Endothelial cell of umbilical vein (primary cell): ENCODE measurements around the gene EFNB1. TPM values are rescaled to one million over a fixed set of nuclear protein-coding genes. Genes with fewer than 3 reads are reported as not detected.
A peak's percentile ranks its signal among the peaks of the same experiment; 100 is the strongest.

ENCODE experiments used
- BruUV-seq: library from RNA; stranded (reverse); fragments of 400-500 nt; replicated peaks from 2 replicates; lab custom pipeline; 2021; lab: Mats Ljungman, UMichigan
- CTCF ChIA-PET: fragments of 300-600, 350-600 bp; sonication (Branson Sonifier 250); formaldehyde crosslinking; loops from one replicate; lab custom pipeline; 2021; ENCODE audit warnings: antibody characterized with exemption, inconsistent platforms; lab: Charles Lee
- POLR2A ChIA-PET: fragments of 300-600, 350-600 bp; sonication (Branson Sonifier 250); formaldehyde crosslinking; loops from one replicate; lab custom pipeline; 2021; ENCODE audit warnings: antibody characterized with exemption, inconsistent platforms; lab: Charles Lee
- DNase-seq: peaks from one replicate; pipeline ENCODE4 v3.0.0-alpha.2; 2011; ENCODE audit warnings: low read depth, low spot score
- FAIRE-seq: peaks from 2 replicates; lab custom pipeline; 2011; peaks lifted over from hg19 to GRCh38; lab: Jason Lieb, UNC
- H2AFZ ChIP-seq: 2 replicates; pipeline ENCODE4 v1.6.0; 2012; ENCODE audit warnings: low read depth, low read length, control low read depth, inconsistent platforms
- H3K27ac ChIP-seq: 2 replicates; pipeline ENCODE4 v1.5.1; 2011; ENCODE audit warnings: low read depth, mild to moderate bottlenecking, control low read depth, low read length, moderate library complexity; ENCODE audit not compliant: insufficient read depth
- H3K27me3 ChIP-seq, 2 experiments: 2 replicates each; pipeline versions ENCODE4 v1.6.0 to v1.6.1; 2011; ENCODE audit warnings: low read length in 2 of 2, mixed read lengths in 1 of 2; ENCODE audit not compliant: control insufficient read depth in 2 of 2, insufficient read depth in 2 of 2
- H3K36me3 ChIP-seq, 2 experiments: 2 replicates in 1 of 2; 3 replicates in 1 of 2; pipeline ENCODE4 v1.5.1; 2011; ENCODE audit warnings: low read length in 2 of 2, mild to moderate bottlenecking in 1 of 2, moderate library complexity in 1 of 2; ENCODE audit not compliant: control insufficient read depth in 2 of 2, insufficient read depth in 2 of 2; ENCODE audit errors: extremely low read depth in 1 of 2
- H3K4me1 ChIP-seq: 3 replicates; pipeline ENCODE4 v1.5.1; 2011; ENCODE audit warnings: mild to moderate bottlenecking, low read length; ENCODE audit not compliant: control insufficient read depth, insufficient read depth; ENCODE audit errors: extremely low read depth
- H3K4me2 ChIP-seq: 2 replicates; pipeline ENCODE4 v1.6.1; 2011; ENCODE audit warnings: low read length, control low read depth, mixed read lengths; ENCODE audit not compliant: insufficient read depth
- H3K4me3 ChIP-seq, 3 experiments: fragments of 200-600 bp in 1 of 3; sonication (generic), shearing (Covaris generic) in 1 of 3; replicated peaks in 1 of 3; 2 replicates each; pipeline ENCODE4 v1.5.1; 2011 to 2016; ENCODE audit warnings: control low read depth in 3 of 3, low read length in 3 of 3, mild to moderate bottlenecking in 2 of 3, inconsistent platforms in 1 of 3, low read depth in 1 of 3, moderate library complexity in 1 of 3; ENCODE audit not compliant: insufficient read depth in 1 of 3
- H3K79me2 ChIP-seq: 2 replicates; pipeline ENCODE4 v1.6.0; 2012; ENCODE audit warnings: low read length, inconsistent platforms; ENCODE audit not compliant: control insufficient read depth, insufficient read depth
- H3K9ac ChIP-seq: replicated peaks from 2 replicates; pipeline ENCODE3; 2011; ENCODE audit warnings: low read length, control low read depth; ENCODE audit not compliant: insufficient read depth; ENCODE audit errors: extremely low read depth
- H3K9me1 ChIP-seq: replicated peaks from 3 replicates; pipeline ENCODE4 v1.6.0; 2011; ENCODE audit warnings: mild to moderate bottlenecking, low read length; ENCODE audit not compliant: control insufficient read depth, insufficient read depth; ENCODE audit errors: extremely low read depth
- H3K9me3 ChIP-seq: replicated peaks from 2 replicates; pipeline ENCODE4 v1.5.1; 2012; ENCODE audit warnings: low read length, inconsistent platforms; ENCODE audit not compliant: control insufficient read depth, insufficient read depth
- H4K20me1 ChIP-seq: replicated peaks from 2 replicates; pipeline ENCODE3; 2011; ENCODE audit warnings: mild to moderate bottlenecking, low read length; ENCODE audit not compliant: control insufficient read depth, insufficient read depth; ENCODE audit errors: extremely low read depth
- EZH2 ChIP-seq: IDR thresholded peaks from 2 replicates; pipeline ENCODE4 v1.6.1; 2012; ENCODE audit warnings: borderline replicate concordance, low read depth, mild to moderate bottlenecking, moderate library complexity, low read length, inconsistent platforms; ENCODE audit not compliant: severe bottlenecking
- FOS ChIP-seq: IDR thresholded peaks from 2 replicates; pipeline ENCODE4 v1.6.1; 2011; ENCODE audit warnings: mild to moderate bottlenecking, low read length, moderate library complexity, borderline replicate concordance; ENCODE audit not compliant: insufficient read depth
- GATA2 ChIP-seq: IDR thresholded peaks from 2 replicates; pipeline ENCODE4 v1.7.0; 2011; ENCODE audit warnings: low read depth, mild to moderate bottlenecking, moderate library complexity, mixed read lengths, low read length; ENCODE audit not compliant: insufficient read length, insufficient read depth
- MYC ChIP-seq: IDR thresholded peaks from one replicate; pipeline ENCODE4 v1.6.1; 2011; ENCODE audit warnings: mild to moderate bottlenecking, low read depth, low read length
- POLR2A ChIP-seq: IDR thresholded peaks from 2 replicates; pipeline ENCODE4 v1.6.1; 2012; ENCODE audit warnings: low read depth, mild to moderate bottlenecking, control low read depth, low read length
- POLR2AphosphoS5 ChIP-seq: IDR thresholded peaks from 2 replicates; pipeline ENCODE4 v1.6.1; 2012; ENCODE audit warnings: low read depth, mild to moderate bottlenecking, control low read depth, low read length, moderate library complexity; ENCODE audit not compliant: insufficient read depth
- dilution Hi-C: fragments of 300-500 bp; cut with MboI; formaldehyde crosslinking; loops from one replicate; pipeline ENCODE4 v1.15.0; 2019; ENCODE audit warnings: low sequenced_read_pairs; ENCODE audit not compliant: extremely low pct_ligation_motif_present
- intact Hi-C: fragments of 100-400 bp; cut with micrococcal nuclease; formaldehyde crosslinking; loops from one replicate; pipeline ENCODE4 v1.10.0; 2022
- polyA plus RNA-seq, 4 experiments: library from polyadenylated mRNA; depleted of rRNA in 3 of 4; stranded (reverse) in 3 of 4; unstranded in 1 of 4; fragments of >200 nt; gene quantifications; 2 replicates each; pipeline versions ENCODE4 v1.2.1 to v1.2.3, GENCODE V29; 2011 to 2012; ENCODE audit warnings: missing spikeins in 1 of 4
- total RNA-seq: library from RNA; stranded (reverse); gene quantifications from 2 replicates; pipeline ENCODE4 v1.2.3, GENCODE V29; 2021
- TF ChIP-seq, protein P1 (sequence below), 2 donors: IDR thresholded peaks; 1 replicate in 1 of 2; 2 replicates in 1 of 2; pipeline ENCODE4 v1.5.1; 2011; ENCODE audit warnings: low read length in 2 of 2, mild to moderate bottlenecking in 2 of 2, moderate library complexity in 2 of 2, control low read depth in 1 of 2, inconsistent platforms in 1 of 2, low read depth in 1 of 2; ENCODE audit not compliant: insufficient read depth in 1 of 2; ENCODE audit errors: extremely low read depth in 1 of 2
- TF ChIP-seq, protein P2 (sequence below): IDR thresholded peaks from 2 replicates; pipeline ENCODE4 v1.6.1; 2011; ENCODE audit not compliant: insufficient read depth, insufficient read length

EFNB1 gene
- total and polyA plus RNA-seq, 2 donors (not counting 3 experiments of a cell fraction or from before 2014, with no cell fraction given): 7.8 to 13.3 TPM

DNA sequence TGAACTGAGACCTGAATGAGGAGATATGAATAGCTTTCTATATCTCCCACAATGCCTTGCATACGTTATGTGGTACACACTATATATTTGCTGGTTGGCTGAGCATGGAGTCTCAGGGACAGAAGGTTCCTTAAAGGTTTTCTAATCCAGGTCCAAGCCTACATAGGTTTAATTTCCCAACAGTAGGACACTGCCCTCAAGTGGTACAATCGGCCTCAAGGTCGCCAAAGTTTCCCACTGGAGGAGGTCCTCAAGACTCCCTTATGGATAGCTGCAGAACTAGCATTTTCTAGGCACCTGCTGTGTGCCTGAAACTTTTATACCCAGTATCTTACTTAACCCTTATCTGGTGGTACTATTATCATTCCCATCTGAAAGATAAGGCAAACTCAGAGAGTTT is 21.0 kb upstream of the EFNB1 start:
- intact Hi-C loops: loop anchor here (1.0 to 5.0 kb wide), 3 partner anchors 75 to 611 kb away; no protein-coding TSS in a partner anchor
- no peak overlapping the region for H3K27ac ChIP-seq
- H2AFZ ChIP-seq: no peak overlapping the region
- no peaks in the 10 kb centered on the region for H3K9me3 ChIP-seq
- FAIRE-seq (peak; percentile 64), DNase-seq (peak; percentile 35)
- dilution Hi-C loops: no loop called here
- peaks cover 1 to 2% of the 10 kb centered on the region in 2 experiments for H3K27me3 ChIP-seq
- H3K36me3 ChIP-seq: no peaks in the 10 kb centered on the region
- no peaks in the 10 kb centered on the region for H3K4me1 ChIP-seq
- TF ChIP-seq GATA2 (no peak), MYC (no peak), POLR2A (no peak)
- TF ChIP-seq, protein P1, sequence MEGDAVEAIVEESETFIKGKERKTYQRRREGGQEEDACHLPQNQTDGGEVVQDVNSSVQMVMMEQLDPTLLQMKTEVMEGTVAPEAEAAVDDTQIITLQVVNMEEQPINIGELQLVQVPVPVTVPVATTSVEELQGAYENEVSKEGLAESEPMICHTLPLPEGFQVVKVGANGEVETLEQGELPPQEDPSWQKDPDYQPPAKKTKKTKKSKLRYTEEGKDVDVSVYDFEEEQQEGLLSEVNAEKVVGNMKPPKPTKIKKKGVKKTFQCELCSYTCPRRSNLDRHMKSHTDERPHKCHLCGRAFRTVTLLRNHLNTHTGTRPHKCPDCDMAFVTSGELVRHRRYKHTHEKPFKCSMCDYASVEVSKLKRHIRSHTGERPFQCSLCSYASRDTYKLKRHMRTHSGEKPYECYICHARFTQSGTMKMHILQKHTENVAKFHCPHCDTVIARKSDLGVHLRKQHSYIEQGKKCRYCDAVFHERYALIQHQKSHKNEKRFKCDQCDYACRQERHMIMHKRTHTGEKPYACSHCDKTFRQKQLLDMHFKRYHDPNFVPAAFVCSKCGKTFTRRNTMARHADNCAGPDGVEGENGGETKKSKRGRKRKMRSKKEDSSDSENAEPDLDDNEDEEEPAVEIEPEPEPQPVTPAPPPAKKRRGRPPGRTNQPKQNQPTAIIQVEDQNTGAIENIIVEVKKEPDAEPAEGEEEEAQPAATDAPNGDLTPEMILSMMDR (IDR thresholded peaks at IDR 0.05; ENCODE audit: extremely low read depth in 1 of 2, insufficient read depth in 1 of 2, low read depth in 1 of 2, low read length in 2 of 2): peak; percentile 10 to 27
- ChIA-PET POLR2A (no interaction called here), CTCF (interaction anchor here (0.6 to 4.2 kb wide), 10 partner anchors 19 to 789 kb away, joined by 3 to 24 read pairs (median 4); no protein-coding TSS in a partner anchor)
- H4K20me1 ChIP-seq: no peaks in the 10 kb centered on the region
- no peak overlapping the region for H3K4me3 ChIP-seq
- H3K9ac ChIP-seq: no peak overlapping the region
- no peaks in the 10 kb centered on the region for H3K79me2 ChIP-seq
- no peak overlapping the region for H3K4me2 ChIP-seq
- no peaks in the 10 kb centered on the region for H3K9me1 ChIP-seq
- no TSS peak for BruUV-seq

DNA sequence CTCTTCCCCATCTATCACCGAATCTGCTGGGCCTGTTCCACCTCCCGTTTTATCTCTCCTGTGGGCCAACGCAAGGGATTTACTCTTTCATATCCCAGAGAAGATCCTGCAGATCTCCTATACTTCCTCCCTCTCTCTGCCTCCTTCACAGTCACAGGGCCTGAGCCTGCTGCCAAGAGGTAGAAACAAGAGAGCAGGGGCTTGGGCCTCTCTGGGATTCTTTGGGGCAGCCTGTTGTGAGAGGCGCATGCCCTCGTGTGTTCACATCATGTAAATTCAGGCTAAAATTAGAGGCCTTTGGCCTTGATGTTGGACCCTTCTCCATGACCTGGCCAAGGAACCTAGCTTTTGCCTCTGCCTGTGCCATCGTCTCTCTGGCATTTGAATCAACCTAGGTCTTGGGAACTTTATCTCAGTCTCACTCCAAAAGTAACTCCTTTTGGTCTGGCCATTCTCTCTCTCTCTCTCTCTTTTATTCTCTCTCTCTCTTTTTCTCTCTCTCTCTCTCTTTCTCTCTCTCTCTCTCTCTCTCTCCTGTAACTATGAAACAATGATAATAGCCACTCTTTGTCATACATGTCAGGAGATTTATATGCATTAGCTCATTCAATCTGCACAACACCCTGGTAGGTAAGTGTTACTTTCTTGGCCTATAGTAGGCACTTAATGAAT is 20.0 kb upstream of the EFNB1 start:
- peaks cover 1 to 2% of the 10 kb centered on the region in 2 experiments for H3K27me3 ChIP-seq
- no peak overlapping the region for H2AFZ ChIP-seq
- no peaks in the 10 kb centered on the region for H3K79me2 ChIP-seq
- H4K20me1 ChIP-seq: no peaks in the 10 kb centered on the region
- no peak overlapping the region for H3K4me2 ChIP-seq
- dilution Hi-C loops: no loop called here
- ChIA-PET CTCF (interaction anchor here (1.0 to 4.2 kb wide), 4 partner anchors 75 to 612 kb away, joined by 3 to 24 read pairs (median 8); no protein-coding TSS in a partner anchor), POLR2A (interaction anchor here (1.3 kb wide), 1 partner anchor 20 kb away, joined by 3 read pairs; the partner anchor contains the start of gene EFNB1)
- no peak overlapping the region for H3K4me3 ChIP-seq
- H3K27ac ChIP-seq: no peak overlapping the region
- FAIRE-seq (no peak), DNase-seq (no peak)
- H3K36me3 ChIP-seq: no peaks in the 10 kb centered on the region
- H3K9me3 ChIP-seq: no peaks in the 10 kb centered on the region
- intact Hi-C loops: loop anchor here (5.0 kb wide), 1 partner anchor 612 kb away; no protein-coding TSS in a partner anchor
- H3K9me1 ChIP-seq: no peaks in the 10 kb centered on the region
- BruUV-seq: no TSS peak
- H3K4me1 ChIP-seq: no peaks in the 10 kb centered on the region
- no peak for TF ChIP-seq MYC
- TF ChIP-seq EZH2: no peak
- no peak for TF ChIP-seq FOS
- TF ChIP-seq, protein P1 (IDR thresholded peaks at IDR 0.05; ENCODE audit: extremely low read depth in 1 of 2, insufficient read depth in 1 of 2, low read depth in 1 of 2, low read length in 2 of 2): no peak
- TF ChIP-seq, protein P2, sequence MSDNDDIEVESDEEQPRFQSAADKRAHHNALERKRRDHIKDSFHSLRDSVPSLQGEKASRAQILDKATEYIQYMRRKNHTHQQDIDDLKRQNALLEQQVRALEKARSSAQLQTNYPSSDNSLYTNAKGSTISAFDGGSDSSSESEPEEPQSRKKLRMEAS: no peak
- no peak for TF ChIP-seq POLR2AphosphoS5
- no peak for TF ChIP-seq GATA2
- TF ChIP-seq POLR2A: no peak
- no peak overlapping the region for H3K9ac ChIP-seq
